NK-92 treated with Interleukin-12 subunit alpha and Interleukin-12 subunit beta, amount 100 ng/mL, for 24 hours (cell line): ENCODE data around the gene MED8.

ENCODE experiments used
- DNase-seq: peaks from one replicate; lab custom pipeline; 2025; lab: John Stamatoyannopoulos, UW

The MED8 gene

GRCh38 chr1:43389326-43390313 lies at the start of gene MED8, which contains the start of gene SZT2:
Gene MED8 (minus strand): TSS chr1:43389800. CDS start chr1:43389764, 36 bp downstream.
Gene SZT2 (plus strand): TSS chr1:43389899. CDS start chr1:43389969, 70 bp downstream.
- DNase-seq: peak; percentile 87

GRCh38 chr1:43438953-43439581 lies 49.5 kb upstream of the MED8 start:
- no peak for DNase-seq

GRCh38 chr1:43438576-43438952 lies 49.0 kb upstream of the MED8 start:
- DNase-seq: no peak

- DNase-seq: no peak
Measured at GRCh38 chr1:43438006-43438405, 48.4 kb upstream of the MED8 start.

- no peak for DNase-seq
Measured at GRCh38 chr1:43437031-43437973, 47.7 kb upstream of the MED8 start.

GRCh38 chr1:43436371-43436770 lies 46.8 kb upstream of the MED8 start:
- no peak for DNase-seq

GRCh38 chr1:43435146-43436145 lies 45.8 kb upstream of the MED8 start:
- no peak for DNase-seq

GRCh38 chr1:43434256-43434655 lies 44.7 kb upstream of the MED8 start:
- no peak for DNase-seq

- no peak for DNase-seq
Measured at GRCh38 chr1:43432907-43433306, 43.3 kb upstream of the MED8 start.

GRCh38 chr1:43432171-43432860 lies 42.7 kb upstream of the MED8 start:
- DNase-seq: no peak

GRCh38 chr1:43431676-43432075 lies 42.1 kb upstream of the MED8 start:
- DNase-seq: no peak

GRCh38 chr1:43430831-43431230 lies 41.2 kb upstream of the MED8 start:
- no peak for DNase-seq

- DNase-seq: no peak
Measured at GRCh38 chr1:43427941-43428340, 38.3 kb upstream of the MED8 start.

GRCh38 chr1:43427524-43427923 lies 37.9 kb upstream of the MED8 start:
- no peak for DNase-seq

GRCh38 chr1:43426221-43426620 lies 36.6 kb upstream of the MED8 start:
- DNase-seq: no peak

GRCh38 chr1:43425045-43425444 lies 35.4 kb upstream of the MED8 start:
- no peak for DNase-seq

GRCh38 chr1:43423672-43424550 lies 34.3 kb upstream of the MED8 start:
- no peak for DNase-seq

GRCh38 chr1:43422995-43423671 lies 33.5 kb upstream of the MED8 start:
- no peak for DNase-seq
